GM19452 (cell line): Measurements from ENCODE around the gene PRSS57.
"Not testable (repeated sequence)": the region's sequence is repeated elsewhere in the genome, so short reads cannot be mapped to it uniquely, and the experiment has no call there.

Experiments
- ATAC-seq: cut with Tn5 transposase; IDR thresholded peaks from one replicate; pipeline ENCODE4 v1.9.1; 2021; ENCODE audit not compliant: unreplicated experiment

PRSS57 gene

GRCh38 chr19:723714-724113 is 28.5 kb upstream of the PRSS57 start:
- ATAC-seq = no peak

- ATAC-seq = no peak
Observed at GRCh38 chr19:723247-723646, 28.0 kb upstream of the PRSS57 start.

DNA sequence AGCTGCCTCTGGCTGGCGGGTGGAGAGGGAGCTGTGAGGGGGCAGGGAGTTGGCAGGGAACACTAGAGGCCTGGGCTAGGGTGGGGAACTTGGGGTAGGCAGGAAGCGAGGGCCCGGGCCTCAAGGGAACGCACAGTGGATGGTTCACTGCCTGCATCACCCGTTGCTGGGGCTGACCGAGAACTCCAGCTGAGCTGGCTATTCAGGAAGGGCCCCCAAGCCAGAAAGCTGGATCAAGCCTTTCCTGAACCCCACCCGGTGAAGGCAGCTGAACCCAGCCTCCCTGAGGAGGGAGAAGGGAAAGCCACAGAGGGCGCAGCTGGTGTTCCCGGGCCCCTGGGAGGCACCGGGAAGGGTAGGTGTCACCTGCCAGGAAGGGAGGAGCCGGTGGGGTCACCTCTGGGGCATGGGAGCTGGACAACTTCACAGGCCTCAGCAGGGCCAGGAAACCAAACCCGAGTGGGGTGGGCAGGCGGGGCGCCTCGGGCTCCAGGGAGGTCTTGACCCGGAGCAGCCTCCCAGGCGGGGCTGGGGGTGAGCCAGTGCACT is 27.4 kb upstream of the PRSS57 start:
- no peak for ATAC-seq

DNA sequence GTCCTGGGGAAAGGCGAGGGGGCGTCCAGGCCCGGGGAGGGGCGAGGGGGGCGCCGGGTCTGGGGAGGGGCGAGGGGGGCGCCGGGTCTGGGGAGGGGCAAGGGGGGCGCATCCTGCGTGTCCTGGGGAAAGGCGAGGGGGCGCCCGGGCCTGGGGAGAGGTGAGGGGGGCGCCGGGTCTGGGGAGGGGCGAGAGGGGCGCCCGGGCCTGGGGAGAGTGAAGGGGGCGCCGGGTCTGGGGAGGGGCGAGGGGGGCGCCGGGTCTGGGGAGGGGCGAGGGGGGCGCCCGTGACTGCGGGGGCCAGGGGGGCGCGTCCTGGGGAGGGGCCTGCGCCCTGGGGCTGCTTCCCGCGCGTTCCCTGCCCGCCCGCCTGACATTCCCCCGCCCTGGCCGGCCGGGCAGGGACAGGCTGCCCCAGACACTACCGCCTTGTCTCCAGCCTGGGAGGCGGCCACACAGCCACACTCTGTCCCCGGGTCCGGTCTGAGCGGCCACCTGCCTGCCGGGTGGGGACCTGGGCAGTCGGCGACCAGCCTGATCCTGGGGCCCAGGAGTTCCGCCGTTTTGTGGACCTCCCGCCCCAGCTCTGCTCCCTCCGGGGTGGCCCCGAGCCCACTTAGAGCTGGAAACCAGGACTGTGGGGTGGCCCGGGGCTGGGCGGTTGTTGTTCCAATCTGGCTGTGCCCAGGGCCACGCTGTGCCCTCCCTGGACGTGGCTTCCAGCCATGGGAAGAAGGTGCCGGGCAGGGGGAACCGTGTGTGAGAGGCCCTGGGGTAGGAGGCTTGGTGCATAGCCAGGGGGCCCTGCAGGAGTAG is 25.3 kb upstream of the PRSS57 start:
- no peak for ATAC-seq

DNA sequence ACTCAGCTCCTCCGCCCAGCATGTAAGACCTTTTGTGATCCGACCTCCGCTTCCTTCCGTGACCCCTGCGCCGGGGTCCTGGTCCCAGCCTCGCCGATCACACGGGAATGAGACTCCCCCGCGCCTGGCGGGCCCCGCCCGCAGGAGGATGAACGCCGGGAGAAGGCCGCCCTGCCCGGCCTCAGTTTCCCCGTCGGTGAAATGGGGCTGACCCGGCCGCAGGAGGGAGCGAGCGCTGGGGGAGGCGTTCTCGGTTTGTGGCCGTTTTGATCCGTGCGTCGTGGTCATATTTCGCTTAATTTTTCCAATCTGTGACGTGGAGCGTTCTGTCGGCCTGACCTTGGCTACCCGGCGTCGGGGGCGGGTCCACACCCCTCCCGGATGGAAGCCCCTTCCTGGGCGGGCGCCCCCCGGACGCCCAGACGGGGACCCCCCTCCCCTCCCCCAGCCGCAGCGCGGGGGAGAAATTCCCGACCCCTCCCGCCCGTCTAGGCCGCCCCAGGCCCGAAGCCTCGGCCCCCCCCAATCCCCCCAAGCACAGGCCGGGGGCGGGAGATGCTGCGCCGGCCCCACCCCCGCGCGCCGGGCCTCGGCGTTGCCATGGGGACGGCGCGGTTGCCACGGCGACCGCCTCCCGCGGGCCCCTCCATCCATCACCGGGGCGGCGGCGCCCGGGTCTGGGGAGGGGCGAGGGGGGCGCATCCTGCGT is 24.5 kb upstream of the PRSS57 start:
- no peak for ATAC-seq

DNA sequence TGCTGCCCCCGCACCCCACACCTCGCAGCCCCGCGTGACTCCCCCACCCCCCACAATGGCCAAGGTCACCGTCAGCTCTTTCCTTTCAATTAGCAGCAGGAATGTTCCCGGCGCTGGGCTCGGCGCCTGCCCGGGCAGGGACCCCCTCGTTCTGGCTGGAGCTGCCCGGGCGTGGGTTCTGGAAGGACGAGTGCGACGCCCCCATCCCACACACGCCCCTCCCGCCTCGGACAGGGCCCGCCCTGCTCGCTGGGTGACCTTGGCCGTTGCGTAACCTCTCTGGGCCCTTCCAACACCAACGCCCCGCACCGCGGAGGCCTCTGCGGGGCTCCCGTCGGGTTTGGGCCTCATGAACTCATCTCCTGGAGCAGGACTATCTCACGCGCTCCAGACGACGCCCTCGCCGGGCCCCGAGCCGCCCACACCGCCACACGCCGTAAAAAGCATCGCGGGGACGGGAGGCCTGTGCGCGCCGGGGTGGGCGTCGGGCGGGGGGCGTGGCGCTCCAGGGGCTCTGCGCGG is 23.8 kb upstream of the PRSS57 start:
- no peak for ATAC-seq

DNA sequence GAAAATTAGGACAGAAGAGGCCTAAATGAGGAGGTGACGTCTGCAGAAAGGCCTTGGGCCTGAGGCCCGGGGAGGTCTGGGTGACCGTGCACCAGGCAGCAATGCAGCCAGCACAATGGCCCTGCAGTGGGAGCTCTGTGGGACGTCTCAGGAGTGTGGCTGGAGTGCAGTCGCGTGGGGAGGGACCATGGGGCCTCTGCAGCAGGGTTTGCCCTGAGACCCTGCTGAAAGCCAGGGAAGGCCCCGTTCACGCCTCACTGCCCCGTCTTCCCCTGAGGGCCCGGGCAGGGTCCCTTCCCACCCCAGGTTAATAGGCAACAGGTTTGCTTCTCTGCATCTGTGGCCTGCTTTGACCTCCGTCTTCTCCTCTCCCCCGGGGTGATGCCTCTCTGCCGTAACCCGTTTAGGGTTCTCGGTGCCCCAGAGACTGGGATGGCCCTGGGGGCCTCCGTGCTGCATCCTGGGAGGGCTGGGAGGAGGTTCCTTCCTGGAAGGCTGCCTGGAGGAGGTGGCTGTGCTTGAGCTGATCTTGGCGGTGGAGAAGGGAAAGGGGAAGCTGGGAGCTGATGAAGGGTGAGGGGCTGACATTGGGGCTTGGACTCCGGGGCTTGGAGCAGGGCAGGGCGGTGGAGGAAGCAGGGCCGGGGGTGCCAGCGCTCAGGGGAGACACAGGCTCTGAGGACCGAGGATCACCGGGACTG is 23.1 kb upstream of the PRSS57 start:
- ATAC-seq = no peak

- no peak for ATAC-seq
Observed at GRCh38 chr19:715347-715746, 20.1 kb upstream of the PRSS57 start.

DNA sequence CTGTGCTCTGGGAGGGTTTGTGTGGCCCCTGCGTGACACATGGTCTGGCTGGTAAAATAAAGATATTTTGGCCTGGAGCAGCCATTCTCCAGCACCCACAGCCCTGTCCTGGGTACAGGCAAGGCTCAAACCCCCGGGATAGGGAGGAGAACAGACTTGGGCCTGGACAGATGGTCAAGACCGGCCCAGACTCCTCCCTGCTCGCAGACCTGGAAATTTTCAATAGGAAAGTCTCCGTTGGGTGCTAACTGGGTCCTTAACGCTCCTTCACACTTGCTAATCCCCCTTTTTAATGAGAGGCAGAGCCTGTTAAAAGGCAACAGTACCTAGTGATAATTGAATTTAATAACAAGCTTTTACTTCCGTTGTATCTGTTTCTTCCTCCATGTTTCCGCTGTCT is 16.0 kb upstream of the PRSS57 start:
- ATAC-seq = no peak

DNA sequence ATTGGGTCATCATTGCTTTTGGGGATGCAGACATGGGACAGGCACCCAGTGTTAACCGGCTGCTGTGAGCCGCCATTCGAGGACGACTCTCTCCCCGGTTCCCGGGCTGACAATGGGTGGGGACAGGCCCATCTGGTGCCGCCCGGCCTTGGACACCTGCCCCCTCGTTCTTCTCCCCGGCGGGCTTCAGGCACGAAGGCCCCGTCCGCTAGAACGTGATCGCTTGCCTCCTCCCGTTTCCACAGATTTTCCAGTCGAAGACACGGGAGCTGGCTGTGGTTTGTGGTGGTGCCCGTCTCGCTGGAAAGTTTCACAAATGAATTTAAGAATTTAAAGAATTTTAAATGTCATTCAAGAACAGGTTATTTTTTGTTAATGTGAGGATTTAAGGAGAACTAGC is 15.5 kb upstream of the PRSS57 start:
- ATAC-seq = no peak

DNA sequence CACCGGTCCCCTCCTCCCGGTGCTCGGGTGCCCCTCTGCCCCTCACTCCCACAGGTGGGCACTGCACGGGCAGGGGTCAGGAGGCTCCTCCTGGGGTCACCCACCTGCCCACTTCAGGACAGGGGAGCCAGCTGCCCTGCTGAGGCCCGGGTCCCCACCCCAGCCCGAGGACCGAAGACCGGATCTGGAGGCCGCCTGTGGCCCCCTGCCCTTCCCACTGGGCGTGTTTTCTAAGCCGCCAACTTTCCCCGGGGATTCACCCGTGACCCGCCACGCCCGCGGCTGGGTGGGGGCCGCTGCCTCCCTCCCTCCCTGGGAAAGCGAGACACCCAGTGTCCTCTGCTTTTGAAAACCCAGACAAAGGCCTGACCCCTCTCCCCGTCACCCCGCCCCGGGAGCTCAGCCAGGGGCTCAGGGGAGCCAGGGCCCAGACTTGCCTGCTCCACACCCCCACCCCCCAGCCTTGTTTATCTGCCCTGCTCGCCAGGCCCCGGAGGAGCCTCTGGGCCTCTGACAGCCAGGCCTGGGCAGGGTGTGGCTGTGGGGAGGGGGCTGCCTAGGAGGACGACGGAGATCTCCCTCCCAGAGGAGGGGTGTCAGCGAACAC is 14.8 kb upstream of the PRSS57 start:
- ATAC-seq = no peak

DNA sequence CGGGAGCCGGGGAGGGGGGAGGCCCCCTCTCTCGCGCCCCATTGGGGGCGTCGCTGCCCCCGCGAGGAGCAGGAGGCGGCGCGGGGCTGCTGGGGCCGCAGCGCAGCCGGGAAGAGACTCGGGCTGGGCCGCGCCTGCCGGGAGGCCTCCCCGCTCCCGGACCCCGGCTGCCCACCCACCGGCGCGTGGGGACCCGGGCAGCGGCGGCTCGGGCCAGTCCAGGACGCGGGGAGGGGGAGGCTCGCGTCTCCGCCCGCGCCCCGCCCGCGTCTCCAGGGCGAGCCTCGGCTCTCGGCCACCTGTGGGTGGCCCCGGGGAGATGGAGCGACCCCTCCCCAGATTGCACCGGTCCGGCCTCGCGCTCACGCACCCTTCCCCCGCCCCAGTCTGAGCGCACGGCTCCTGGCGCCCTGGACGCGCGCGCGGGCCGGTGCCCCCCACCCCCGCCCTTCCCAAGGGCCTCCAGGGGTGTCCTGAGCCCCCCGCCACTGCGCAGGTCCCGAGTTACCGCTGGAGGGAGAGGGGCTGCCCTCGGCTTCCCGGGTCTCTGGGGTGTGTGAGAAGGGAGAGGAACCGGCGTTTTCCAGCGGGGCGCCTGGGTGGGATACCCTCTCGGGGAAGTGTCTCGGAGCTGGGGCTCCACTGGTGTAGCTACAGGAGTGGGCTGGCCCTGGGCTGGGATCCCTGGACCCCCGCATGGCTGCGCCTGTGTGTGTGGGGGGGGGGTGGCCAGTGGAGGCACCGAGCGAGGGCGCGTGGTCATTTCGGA is 14.1 kb upstream of the PRSS57 start:
- ATAC-seq = no peak

DNA sequence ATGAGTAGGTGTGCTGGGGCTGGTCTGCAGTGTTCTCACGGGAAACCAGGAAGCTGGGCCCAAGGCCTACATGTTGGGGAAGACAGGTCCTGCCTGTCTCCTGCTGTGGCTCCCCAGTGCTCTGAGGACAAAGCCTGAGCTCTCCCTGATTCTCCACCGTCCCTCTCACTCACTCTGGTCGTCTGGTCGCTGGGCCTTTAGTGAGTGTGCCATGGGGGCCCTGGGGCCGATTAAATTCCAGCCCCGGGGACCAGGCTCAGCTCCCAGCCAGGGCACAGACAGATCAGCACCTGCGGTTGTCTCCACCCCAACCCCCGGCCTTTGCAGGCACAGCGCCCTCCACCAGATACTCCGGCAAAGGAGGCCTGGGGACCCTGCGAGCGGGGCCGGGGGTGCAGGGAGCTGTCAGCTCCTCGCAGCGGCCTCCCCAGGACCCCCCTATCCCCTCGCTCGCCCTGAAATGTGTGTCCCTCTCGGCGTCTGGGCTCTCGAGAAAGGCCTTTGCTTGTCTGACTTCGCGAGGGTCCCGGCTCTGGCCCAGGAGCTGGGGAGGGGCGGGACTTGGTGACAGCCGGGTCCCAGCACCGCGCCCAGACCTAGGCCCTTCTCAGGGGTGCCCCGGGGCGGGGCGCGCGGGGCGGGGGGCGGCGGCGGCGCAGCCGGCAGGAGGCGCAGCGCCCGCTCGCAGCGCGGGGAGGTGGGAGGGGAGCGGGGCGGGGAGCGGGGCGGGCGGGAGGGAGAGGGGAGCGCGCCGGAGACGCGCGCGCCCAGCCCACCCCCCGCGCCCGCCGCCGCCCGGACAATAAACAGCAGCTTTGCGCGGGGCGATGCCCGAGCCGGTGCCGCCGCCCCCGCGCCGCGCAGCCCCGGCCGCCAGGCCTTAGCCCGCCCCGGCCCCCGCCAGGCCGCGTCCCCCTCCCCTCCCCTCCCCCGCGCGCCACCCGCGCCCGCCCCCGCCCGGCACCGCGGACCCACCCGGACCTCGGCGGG is 13.2 kb upstream of the PRSS57 start, which contains the start of gene PALM:
TSS of gene PALM (plus strand) at position 782 of the 990 bp plus-strand sequence. CDS start 212 bp downstream, outside the sequence.
- no peak for ATAC-seq

DNA sequence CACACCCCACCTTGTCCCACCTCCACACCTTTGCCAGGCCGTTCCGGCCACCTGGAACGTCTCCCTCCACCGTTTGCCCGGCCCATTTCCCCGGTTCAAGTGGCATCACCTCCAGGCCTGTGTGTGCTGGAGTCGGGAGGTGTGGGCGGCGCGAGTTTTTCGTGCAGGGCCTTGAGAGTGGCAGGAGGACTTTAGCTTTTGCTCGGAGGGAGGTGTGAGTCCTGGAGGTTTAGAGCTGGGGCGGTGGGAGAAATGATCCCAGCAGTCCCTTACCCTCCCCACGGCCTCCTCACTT is 9.1 kb upstream of the PRSS57 start:
- ATAC-seq = no peak

- no peak for ATAC-seq
Observed at GRCh38 chr19:703651-704446, 8.6 kb upstream of the PRSS57 start.

DNA sequence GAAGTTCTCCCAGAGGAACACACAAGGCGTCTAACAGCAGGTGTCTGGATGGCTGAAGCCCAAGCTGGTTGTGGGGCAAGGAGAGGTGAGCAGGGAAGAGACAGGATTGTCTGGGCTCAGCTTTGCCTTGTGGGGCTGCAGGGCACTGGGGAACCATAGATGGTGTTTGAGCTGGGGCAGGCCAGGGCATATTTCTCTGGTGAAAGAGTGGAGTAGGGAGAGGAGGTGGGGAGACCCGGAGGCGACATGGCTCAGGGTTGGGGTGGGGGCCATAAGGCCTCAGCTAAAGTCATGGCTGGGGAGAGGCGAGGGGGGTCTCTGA is 8.0 kb upstream of the PRSS57 start:
- no peak for ATAC-seq

DNA sequence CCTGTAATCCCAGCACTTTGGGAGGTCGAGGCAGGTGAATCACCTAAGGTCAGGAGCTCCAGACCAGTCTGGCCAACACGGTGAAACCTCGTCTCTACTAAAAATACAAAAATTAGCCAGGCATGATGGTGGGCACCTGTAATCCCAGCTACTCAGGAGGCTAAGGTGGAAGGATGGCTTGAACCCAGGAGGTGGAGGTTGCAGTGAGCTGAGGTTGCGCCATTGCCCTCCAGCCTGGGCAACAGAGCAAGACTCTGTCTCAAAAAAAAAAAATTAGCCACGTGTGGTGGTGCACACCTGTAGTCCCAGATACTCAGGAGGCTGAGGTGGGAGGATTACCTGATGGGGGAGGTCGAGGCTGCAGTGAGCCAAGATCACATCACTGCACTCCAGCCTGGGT is 7.6 kb upstream of the PRSS57 start:
- ATAC-seq = not testable (repeated sequence)

DNA sequence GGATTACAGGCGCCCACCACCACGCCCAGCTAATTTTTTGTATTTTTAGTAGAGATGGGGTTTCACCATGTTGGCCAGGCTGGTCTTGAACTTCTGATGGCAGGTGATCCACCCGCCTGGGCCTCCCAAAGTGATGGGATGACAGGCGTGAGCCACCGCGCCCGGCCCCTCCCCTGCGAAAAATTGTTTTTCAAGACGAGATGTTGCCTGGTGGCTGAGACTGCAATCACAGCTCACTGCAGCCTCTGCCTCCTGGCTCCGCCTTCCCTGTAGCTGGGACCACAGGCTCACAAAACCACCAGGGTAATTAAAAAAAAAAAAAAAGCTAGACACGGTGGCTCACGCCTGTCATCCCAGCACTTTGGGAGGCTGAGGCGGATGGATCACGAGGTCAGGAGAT is 4.6 kb upstream of the PRSS57 start:
- not testable (repeated sequence) for ATAC-seq
